MV-4-11 (cell line): ENCODE measurements around the gene TPH2.
A peak's percentile ranks its signal among the peaks of the same experiment; 100 is the strongest.

Experiments
- DNase-seq: peaks from one replicate; lab custom pipeline; 2025; lab: John Stamatoyannopoulos, UW

Gene TPH2

GRCh38 chr12:72035625-72036024 is 97.0 kb downstream of the TPH2 start:
- no peak for DNase-seq

GRCh38 chr12:72036393-72036792 is 97.7 kb downstream of the TPH2 start:
- no peak for DNase-seq

GRCh38 chr12:72037006-72037795 is 98.6 kb downstream of the TPH2 start:
- no peak for DNase-seq

GRCh38 chr12:72041811-72042210 is 103.2 kb downstream of the TPH2 start:
- no peak for DNase-seq

GRCh38 chr12:72053604-72054003 is 115.0 kb downstream of the TPH2 start:
- no peak for DNase-seq

- DNase-seq, result no peak
Measured at GRCh38 chr12:72054511-72054910, 115.9 kb downstream of the TPH2 start.

- no peak for DNase-seq
Measured at GRCh38 chr12:72057330-72057914, 118.8 kb downstream of the TPH2 start.

- DNase-seq, result no peak
Measured at GRCh38 chr12:72063073-72063472, 124.4 kb downstream of the TPH2 start.

GRCh38 chr12:72071030-72071429 is 132.4 kb downstream of the TPH2 start:
- no peak for DNase-seq

GRCh38 chr12:72072592-72073212 is 134.1 kb downstream of the TPH2 start:
- DNase-seq, result no peak

- no peak for DNase-seq
Measured at GRCh38 chr12:72074065-72074464, 135.4 kb downstream of the TPH2 start.

- no peak for DNase-seq
Measured at GRCh38 chr12:72074956-72075355, 136.3 kb downstream of the TPH2 start.

GRCh38 chr12:72075401-72075800 is 136.8 kb downstream of the TPH2 start:
- DNase-seq, result peak; percentile 71

GRCh38 chr12:72075891-72076557 is 137.4 kb downstream of the TPH2 start:
- DNase-seq, result no peak

GRCh38 chr12:72076558-72076915 is 137.9 kb downstream of the TPH2 start:
- DNase-seq, result no peak

GRCh38 chr12:72077111-72077820 is 138.6 kb downstream of the TPH2 start:
- no peak for DNase-seq

- no peak for DNase-seq
Measured at GRCh38 chr12:72081777-72082176, 143.1 kb downstream of the TPH2 start.
